GM19351 (cell line): ENCODE measurements around the gene SPATA21.
A peak's percentile ranks its signal among the peaks of the same experiment; 100 is the strongest.

ENCODE experiments used
- ATAC-seq: cut with Tn5 transposase; IDR thresholded peaks from one replicate; pipeline ENCODE4 v1.9.1; 2021; ENCODE audit warnings: mild to moderate bottlenecking, moderate library complexity; ENCODE audit not compliant: unreplicated experiment

Gene SPATA21

DNA sequence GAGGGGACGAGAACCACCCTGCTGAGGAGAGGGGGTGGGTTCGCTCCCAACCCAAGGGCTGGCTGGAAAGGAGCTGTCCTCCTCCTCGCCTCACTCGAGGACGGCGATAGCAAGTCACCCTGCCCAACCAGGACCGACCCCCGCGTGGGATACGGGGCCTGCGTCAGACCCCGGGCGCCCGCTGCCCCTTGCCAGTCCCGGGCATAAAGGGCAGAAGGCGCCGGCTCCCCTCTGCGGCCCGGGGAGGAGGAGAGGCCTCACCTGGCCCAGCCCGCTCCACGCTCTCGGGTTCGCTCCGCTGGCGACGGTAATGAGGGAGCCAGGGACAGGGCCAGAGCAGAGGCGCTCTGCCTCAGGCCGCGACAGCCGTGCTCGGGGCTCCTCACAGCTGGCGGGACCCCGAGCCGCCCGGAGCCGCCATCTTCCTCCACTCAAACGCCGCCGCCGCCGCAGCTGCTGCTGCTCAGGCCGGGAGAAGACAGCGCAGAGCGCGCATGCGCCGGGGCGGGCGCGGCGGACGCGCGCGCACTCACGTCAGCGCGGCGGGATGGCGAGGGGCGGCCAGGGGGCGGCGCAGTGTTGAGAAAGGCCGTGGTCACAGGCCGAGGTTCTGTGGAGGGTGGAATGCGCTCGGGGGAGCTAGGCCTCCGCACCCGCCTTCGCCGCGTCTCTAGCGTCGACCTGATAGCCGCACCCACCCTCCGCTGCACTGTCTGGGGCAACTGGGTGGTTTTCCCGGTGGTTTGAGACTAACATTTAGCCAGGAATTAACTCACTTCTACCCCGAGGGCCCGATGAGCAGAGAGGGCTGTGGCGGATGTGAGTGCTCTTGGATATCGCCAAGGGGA is 85.0 kb downstream of the SPATA21 start, which contains the start of gene FBXO42:
TSS of gene FBXO42 (minus strand) at position 487 of the 848 bp plus-strand sequence. CDS start 37,062 bp downstream, outside the sequence.
- peak; percentile 86 for ATAC-seq

DNA sequence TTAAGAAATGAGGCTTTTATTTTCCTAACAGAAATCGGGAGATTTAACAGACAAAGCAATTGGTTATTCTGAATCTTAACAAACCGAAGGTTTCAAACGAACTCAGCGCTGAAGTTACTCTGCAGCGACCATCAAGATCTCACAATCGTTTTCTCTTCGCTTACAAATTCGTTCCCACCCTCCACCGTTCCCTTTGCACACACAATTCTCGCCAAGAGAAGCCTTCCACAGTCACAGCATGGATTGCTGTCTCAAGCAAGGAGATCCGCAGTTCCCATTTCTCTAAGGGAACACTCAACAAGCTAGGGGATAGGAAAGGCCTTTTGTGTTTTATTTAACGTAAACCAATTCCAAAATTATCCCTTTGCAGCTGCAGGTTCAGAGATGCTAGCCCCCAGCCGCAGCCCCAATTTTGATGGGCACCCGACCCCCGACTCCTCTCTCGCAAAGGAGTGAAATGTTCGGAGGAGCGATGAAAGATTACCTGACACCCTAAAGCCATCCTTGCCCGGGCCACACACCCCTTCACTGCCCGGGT is 85.7 kb downstream of the SPATA21 start:
- ATAC-seq, result no peak

DNA sequence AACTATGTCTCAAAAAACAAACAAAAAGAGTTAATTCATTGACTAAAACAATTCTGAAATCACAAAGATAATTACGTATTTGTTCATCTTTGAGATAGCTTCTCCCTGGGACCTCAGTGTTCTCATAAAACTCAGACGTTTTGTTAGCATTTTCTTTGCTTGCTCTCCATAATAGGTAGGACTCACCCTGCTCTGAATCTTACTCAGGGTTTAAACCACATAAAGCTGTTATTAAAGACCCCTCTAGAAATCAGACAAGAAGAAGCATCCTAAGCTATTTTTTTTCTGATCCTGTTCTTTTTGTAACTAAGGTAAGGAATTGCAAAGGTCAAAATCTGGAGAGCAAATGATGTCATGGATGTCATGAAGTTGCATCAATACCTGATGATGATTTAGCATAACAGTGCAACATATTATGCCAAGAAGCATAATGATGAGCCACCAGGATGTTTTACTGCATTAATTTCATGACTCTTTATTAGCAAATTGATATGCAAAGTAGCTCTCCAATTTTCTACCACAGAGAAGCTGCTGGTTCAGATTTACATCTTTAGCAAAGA is 87.3 kb downstream of the SPATA21 start:
- ATAC-seq, result no peak
